ENCODE data around the gene SERPING1. TPM values are rescaled to one million over a fixed set of nuclear protein-coding genes. Genes with fewer than 3 reads are reported as not detected.

Gene SERPING1
- total RNA-seq, 1 donor from 2014 or later: 0.40 TPM

GRCh38 chr11:57638005-57638781, 40.7 kb downstream of the SERPING1 start:
- peak; percentile 77 to 80 for DNase-seq (ENCODE audit: low read depth in 2 of 2)

GRCh38 chr11:57638811-57639320, 41.4 kb downstream of the SERPING1 start:
- peak; percentile 29 to 32 for DNase-seq (ENCODE audit: low read depth in 2 of 2)

GRCh38 chr11:57639321-57640067, 42.0 kb downstream of the SERPING1 start:
- no peak for DNase-seq (ENCODE audit: low read depth in 2 of 2)

- no peak for DNase-seq (ENCODE audit: low read depth in 2 of 2)
Observed at GRCh38 chr11:57640068-57640800, 42.7 kb downstream of the SERPING1 start.

DNA sequence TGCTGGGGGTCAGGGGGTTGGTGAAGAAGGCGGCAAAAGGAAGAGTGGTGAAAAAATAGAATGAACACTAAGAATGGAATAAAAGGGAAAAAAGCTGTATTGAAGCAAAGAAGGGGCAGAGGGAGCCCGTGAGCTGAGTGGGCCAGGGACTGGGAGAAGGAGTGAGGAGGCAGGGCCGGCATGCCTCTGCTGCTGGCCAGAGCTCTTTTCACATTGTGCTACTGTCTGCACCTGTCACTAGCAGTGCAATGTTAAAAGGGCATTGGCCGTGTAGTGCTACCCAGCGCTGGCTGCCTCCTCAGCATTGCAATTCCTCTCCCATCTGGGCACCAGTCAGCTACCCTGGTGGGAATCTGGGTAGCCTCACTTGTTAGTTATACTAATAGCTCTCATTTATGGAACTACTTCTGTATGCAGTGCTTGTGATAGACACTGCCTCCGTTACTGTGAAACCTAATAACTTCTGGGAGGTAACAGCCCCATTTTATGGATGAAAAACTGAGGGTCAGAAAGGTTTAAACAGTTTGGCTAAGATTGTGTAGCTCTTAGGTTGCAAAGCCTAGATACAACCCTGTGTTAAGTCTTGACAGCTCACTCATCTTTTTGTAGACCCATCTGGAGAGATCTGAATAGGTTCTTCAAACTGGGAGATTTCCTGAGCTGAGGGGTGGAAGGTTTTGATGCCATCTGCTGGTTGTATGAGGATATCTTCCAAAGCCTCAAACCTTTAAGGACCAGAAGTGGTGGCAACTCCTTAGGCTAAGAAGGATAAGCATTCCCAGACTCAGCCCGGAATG, 43.7 kb downstream of the SERPING1 start:
- DNase-seq (ENCODE audit: low read depth in 2 of 2): peak; percentile 38 to 70

GRCh38 chr11:57643802-57644201, 46.3 kb downstream of the SERPING1 start:
- peak in 1 of 2 donors; percentile 30 for DNase-seq (ENCODE audit: low read depth in 2 of 2)

- DNase-seq (ENCODE audit: low read depth in 2 of 2): peak; percentile 73 to 85
Observed at GRCh38 chr11:57644748-57645688, 47.5 kb downstream of the SERPING1 start.

DNA sequence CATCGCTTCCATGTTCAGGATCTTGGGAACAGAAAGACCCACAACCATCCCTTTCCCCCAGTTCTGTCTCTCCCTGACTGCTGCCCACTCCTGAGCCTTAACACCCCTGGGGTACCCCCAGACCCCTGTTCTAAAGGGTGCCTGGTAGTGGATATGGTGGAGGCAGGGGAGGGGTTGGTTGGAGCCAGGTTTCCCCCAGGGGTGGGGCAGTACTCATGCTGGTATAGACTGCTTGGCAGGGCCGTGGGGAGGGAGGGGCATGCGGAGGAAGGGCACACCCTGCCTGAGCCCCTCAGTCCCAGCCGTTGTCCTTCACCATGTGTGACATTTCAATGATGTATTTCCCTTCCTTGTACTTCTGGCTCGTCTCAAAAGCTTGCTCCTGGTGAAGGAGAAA, 48.2 kb downstream of the SERPING1 start:
- no peak for DNase-seq (ENCODE audit: low read depth in 2 of 2)

DNA sequence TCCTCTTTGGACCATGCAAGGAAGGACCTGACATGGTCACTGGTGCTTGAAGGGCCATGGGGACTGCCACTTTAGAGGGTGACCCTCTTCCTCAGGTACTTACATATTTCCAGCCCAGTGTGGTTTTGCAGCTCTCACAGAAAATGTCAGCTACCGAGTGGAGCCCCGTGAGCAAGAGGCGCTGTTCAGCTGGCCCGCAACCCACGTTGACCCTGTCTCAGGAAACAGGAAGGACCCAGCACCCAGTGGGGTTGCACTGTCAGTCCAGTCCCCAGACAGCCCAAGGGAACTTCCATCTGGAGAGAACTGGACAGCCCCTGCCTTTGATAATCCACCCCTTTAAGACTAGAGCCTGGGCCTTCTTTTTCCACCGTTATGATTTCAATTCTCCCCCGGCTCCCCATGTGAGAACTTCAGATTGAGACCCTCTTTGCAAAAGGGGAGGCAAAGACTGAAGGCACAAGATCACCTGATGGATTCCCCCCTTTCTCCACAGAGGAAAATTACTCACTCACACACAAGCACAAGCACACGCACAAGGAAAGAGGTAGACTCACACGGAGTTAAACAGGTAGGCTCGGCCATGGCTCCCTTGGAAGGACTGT, 48.8 kb downstream of the SERPING1 start:
- DNase-seq (ENCODE audit: low read depth in 2 of 2): no peak

- no peak for DNase-seq (ENCODE audit: low read depth in 2 of 2)
Observed at GRCh38 chr11:57646799-57647303, 49.4 kb downstream of the SERPING1 start.

DNA sequence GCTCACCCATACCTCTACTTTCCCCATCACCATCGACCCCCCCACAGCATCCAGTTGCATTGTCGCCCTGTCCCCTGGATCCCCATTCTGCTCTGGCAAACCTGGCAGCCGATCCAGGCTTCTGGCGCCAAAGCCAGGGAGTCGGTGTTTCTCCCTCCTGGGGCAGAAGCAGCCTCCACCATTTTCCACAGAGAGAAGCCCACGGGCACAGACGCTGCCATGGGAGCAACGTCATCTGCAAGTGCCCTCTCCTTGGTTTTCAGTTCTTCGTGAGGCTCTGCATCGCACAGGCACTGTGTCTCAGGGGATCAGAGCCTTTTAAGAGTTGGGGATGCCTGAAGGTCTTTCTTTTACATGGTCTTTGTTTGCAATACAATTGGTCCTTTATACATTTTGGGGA, 49.9 kb downstream of the SERPING1 start:
- DNase-seq (ENCODE audit: low read depth in 2 of 2): no peak

DNA sequence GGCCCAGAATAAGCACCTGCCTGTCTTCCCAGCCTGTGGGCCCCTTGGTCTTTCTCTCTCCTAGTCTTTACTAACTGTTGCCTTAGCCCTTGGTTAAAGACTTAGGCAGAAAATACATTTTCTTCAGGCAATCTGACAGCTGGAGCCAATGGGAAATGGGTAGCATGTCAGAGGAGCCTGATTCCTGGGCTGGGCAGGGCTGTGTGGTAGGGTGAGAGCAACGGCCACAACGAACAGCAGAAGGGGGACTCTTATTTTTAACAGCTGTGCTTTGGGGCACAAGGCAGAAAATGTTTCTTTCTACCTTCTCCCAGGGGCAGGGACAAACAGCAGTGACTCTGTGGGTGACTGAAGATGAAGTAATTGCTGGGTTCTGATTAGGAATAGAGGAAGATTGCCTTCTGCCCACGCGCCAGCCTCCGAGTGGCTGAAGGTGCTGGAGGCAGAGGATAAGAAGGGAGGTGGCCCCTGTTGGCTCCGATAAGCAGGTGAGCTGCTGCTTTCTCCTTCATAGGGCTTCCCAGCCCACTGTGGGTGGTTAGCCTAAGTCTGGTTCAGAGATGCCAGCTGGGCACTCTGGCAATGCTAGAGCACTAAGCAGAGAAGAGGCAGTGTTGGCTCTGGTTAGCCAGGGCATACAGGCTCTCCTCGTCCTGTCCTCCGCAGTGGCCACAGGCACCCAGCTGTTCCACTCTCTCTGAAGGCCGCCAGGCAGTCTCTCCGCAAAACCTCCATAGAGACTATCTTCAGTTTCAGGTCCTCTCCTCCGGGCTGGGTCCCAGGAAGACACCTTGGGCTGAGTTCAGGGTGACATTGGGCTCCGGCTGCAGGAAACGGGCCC, 50.7 kb downstream of the SERPING1 start:
- no peak for DNase-seq (ENCODE audit: low read depth in 2 of 2)

- DNase-seq (ENCODE audit: low read depth in 2 of 2): no peak
Observed at GRCh38 chr11:57648801-57649735, 51.6 kb downstream of the SERPING1 start.

DNA sequence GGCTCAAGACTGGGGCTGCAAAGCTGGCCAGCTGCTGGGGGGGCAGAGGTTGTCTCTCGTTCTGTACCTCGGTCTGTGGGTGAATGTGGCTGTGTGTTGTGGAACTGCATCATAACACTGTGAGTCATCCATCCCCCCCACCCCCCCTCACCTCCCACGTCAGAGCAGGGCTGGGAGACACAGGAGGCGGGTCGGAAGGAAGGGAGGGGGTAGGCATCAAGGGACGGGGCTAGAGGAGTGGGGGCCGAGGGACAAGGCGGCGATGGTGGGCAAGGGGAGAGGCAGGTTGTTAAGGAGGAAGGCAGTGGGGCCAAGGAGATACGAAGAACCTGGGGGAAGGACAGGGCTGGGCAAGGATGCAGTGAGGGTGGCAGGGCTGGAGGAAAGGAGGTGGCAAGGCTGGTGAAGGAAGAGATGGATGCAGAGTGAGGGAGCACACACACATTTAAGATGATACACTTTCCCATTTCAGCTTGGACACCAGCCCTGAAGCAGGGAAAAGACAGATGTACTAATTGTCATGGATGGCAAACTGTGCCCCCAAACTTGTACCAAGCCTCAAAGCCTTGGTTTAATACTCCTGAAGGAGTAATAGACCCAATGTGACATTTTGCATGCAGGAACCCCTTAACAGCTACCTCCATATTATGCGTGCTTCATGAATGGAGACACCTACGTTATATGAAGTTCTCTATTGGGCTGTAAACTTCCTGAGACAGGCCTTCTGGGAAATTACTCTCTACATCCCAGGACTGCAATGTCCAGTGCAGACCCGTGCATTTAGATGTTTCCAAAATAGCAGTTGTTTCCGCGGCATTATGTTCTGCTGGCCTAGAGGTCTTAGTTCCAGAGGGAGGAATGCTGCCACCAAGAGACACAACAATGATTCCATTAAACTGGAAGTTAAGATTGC, 52.6 kb downstream of the SERPING1 start, which contains the start of gene YPEL4:
YPEL4 (minus strand) TSS at position 87 of the 913 bp plus-strand sequence. CDS start 2,805 bp downstream, outside the sequence.
- DNase-seq (ENCODE audit: low read depth in 2 of 2): peak; percentile 71 to 72

DNA sequence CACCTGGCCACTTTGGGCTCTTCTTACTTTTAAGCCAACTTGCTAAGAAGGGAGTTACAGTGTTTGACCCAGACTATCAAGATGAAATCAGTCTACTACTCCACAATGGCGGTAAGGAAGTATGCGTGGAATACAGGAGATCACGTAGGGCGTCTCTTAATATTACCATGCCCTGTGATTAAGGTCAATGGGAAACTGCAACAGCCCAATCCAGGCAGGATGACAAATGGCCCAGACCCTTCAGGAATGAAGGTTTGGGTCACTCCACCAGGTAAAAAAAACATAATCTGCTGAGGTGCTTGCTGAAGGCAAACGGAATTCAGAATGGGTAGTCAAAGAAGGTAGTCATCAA, 53.2 kb downstream of the SERPING1 start:
- no peak for DNase-seq (ENCODE audit: low read depth in 2 of 2)

DNA sequence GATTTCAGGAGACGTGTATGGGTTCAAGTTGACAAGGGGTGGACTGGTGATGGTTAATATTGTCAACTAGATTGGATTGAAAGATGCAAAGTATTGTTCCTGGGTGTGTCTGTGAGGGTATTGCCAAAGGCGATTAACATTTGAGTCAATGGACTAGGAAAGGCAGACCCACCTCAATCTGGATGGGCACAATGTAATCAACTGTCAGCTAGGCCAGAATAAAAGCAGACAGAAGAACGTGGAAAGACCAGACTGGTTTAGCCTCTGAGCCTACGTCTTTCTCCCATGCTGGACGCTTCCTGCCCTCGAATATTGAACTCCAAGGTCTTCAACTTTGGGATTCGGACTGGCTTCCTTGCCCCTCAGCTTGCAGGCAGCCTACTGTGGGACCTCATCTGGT, 53.9 kb downstream of the SERPING1 start:
- no peak for DNase-seq (ENCODE audit: low read depth in 2 of 2)

Data from lung microvascular endothelial cell (primary cell).